ENCODE data around the gene OPRD1.
"Not testable (repeated sequence)": the region's sequence is repeated elsewhere in the genome, so short reads cannot be mapped to it uniquely, and the experiment has no call there.

Gene OPRD1

GRCh38 chr1:28811766-28812668 lies at the start of gene OPRD1:
Gene OPRD1, plus strand, starts transcription at chr1:28812170. Its CDS starts 214 bp downstream, at chr1:28812384.
- no peak for DNase-seq (ENCODE audit: low read depth in 2 of 2)

- no peak for DNase-seq (ENCODE audit: low read depth in 2 of 2)
Observed at GRCh38 chr1:28766532-28767183, 45.3 kb upstream of the OPRD1 start.

- DNase-seq (ENCODE audit: low read depth in 2 of 2) = no peak
Observed at GRCh38 chr1:28770601-28771165, 41.3 kb upstream of the OPRD1 start.

GRCh38 chr1:28771921-28772320 lies 40.0 kb upstream of the OPRD1 start:
- DNase-seq (ENCODE audit: low read depth in 2 of 2) = not testable (repeated sequence)

GRCh38 chr1:28773105-28773504 lies 38.9 kb upstream of the OPRD1 start:
- DNase-seq (ENCODE audit: low read depth in 2 of 2) = no peak

GRCh38 chr1:28775121-28775942 lies 36.6 kb upstream of the OPRD1 start:
- peak; percentile 40 to 48 for DNase-seq (ENCODE audit: low read depth in 2 of 2)

- no peak for DNase-seq (ENCODE audit: low read depth in 2 of 2)
Observed at GRCh38 chr1:28776341-28776740, 35.6 kb upstream of the OPRD1 start.

- no peak for DNase-seq (ENCODE audit: low read depth in 2 of 2)
Observed at GRCh38 chr1:28778021-28778420, 33.9 kb upstream of the OPRD1 start.

- DNase-seq (ENCODE audit: low read depth in 2 of 2) = no peak
Observed at GRCh38 chr1:28779751-28780408, 32.1 kb upstream of the OPRD1 start.

GRCh38 chr1:28781305-28781704 lies 30.7 kb upstream of the OPRD1 start:
- no peak for DNase-seq (ENCODE audit: low read depth in 2 of 2)

GRCh38 chr1:28782011-28782410 lies 30.0 kb upstream of the OPRD1 start:
- DNase-seq (ENCODE audit: low read depth in 2 of 2) = no peak

GRCh38 chr1:28783363-28783762 lies 28.6 kb upstream of the OPRD1 start:
- no peak for DNase-seq (ENCODE audit: low read depth in 2 of 2)

GRCh38 chr1:28789412-28789811 lies 22.6 kb upstream of the OPRD1 start:
- no peak for DNase-seq (ENCODE audit: low read depth in 2 of 2)

GRCh38 chr1:28789816-28790215 lies 22.2 kb upstream of the OPRD1 start:
- no peak for DNase-seq (ENCODE audit: low read depth in 2 of 2)

- no peak for DNase-seq (ENCODE audit: low read depth in 2 of 2)
Observed at GRCh38 chr1:28790377-28791035, 21.5 kb upstream of the OPRD1 start.

- not testable (repeated sequence) for DNase-seq (ENCODE audit: low read depth in 2 of 2)
Observed at GRCh38 chr1:28791929-28792328, 20.0 kb upstream of the OPRD1 start.

GRCh38 chr1:28792644-28793121 lies 19.3 kb upstream of the OPRD1 start:
- no peak for DNase-seq (ENCODE audit: low read depth in 2 of 2)

GRCh38 chr1:28794582-28794981 lies 17.4 kb upstream of the OPRD1 start:
- not testable (repeated sequence) for DNase-seq (ENCODE audit: low read depth in 2 of 2)

- DNase-seq (ENCODE audit: low read depth in 2 of 2) = no peak
Observed at GRCh38 chr1:28796352-28797211, 15.4 kb upstream of the OPRD1 start.

- DNase-seq (ENCODE audit: low read depth in 2 of 2) = no peak
Observed at GRCh38 chr1:28800324-28800723, 11.6 kb upstream of the OPRD1 start.

Data from stimulated activated CD8-positive, alpha-beta memory T cell treated with anti-CD3 and anti-CD28 coated beads, Interleukin-15, amount 100 ng/mL, for 4 hours (primary cell).